ENCODE measurements around the gene DRP2. TPM values are rescaled to one million over a fixed set of nuclear protein-coding genes. Genes with fewer than 3 reads are reported as not detected.

DRP2 gene
- total RNA-seq, 1 donor from 2014 or later: 1.3 TPM

GRCh38 chrX:101210630-101211029 is 9.0 kb upstream of the DRP2 start:
- TF ChIP-seq, protein P1, sequence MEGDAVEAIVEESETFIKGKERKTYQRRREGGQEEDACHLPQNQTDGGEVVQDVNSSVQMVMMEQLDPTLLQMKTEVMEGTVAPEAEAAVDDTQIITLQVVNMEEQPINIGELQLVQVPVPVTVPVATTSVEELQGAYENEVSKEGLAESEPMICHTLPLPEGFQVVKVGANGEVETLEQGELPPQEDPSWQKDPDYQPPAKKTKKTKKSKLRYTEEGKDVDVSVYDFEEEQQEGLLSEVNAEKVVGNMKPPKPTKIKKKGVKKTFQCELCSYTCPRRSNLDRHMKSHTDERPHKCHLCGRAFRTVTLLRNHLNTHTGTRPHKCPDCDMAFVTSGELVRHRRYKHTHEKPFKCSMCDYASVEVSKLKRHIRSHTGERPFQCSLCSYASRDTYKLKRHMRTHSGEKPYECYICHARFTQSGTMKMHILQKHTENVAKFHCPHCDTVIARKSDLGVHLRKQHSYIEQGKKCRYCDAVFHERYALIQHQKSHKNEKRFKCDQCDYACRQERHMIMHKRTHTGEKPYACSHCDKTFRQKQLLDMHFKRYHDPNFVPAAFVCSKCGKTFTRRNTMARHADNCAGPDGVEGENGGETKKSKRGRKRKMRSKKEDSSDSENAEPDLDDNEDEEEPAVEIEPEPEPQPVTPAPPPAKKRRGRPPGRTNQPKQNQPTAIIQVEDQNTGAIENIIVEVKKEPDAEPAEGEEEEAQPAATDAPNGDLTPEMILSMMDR (conservative IDR thresholded peaks at IDR 0.05): no peak
- DNase-seq (ENCODE audit: extremely low spot score, unreplicated experiment): no peak
- Mint-ChIP-seq H3K27me3 (no peaks in the 10 kb centered on the region), H3K4me1 (ENCODE audit: unreplicated experiment) (peaks cover 5% of the 10 kb centered on the region), H3K9me3 (no peaks in the 10 kb centered on the region), H3K36me3 (no peaks in the 10 kb centered on the region), H3K4me3 (no peak overlapping the region), H3K27ac (no peak overlapping the region)

DNA sequence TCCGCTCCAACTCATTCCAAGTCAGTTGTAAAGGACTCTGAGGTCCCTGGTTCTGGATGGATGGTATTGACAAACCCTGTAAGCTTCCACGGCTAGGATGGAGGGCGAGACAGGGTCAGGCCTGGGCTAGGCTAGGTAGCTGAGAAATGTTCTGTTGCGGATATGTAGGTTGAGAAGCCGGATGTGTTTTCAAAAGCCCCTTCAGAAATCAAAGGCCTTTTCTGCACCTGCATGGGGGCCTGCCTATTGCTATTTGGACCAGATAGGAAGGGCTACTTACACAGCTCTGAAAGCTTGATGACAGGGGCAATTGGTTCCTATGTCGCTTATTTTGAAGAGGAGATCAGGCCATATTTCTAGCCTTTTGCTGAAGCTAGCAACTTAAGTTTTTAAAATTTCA is 1.9 kb upstream of the DRP2 start:
- TF ChIP-seq, protein P1 (conservative IDR thresholded peaks at IDR 0.05): no peak
- Mint-ChIP-seq H3K27me3 (no peaks in the 10 kb centered on the region), H3K9me3 (no peaks in the 10 kb centered on the region), H3K27ac (no peak overlapping the region), H3K4me3 (no peak overlapping the region), H3K36me3 (no peaks in the 10 kb centered on the region), H3K4me1 (ENCODE audit: unreplicated experiment) (peaks cover 4% of the 10 kb centered on the region)
- no peak for DNase-seq (ENCODE audit: extremely low spot score, unreplicated experiment)

DNA sequence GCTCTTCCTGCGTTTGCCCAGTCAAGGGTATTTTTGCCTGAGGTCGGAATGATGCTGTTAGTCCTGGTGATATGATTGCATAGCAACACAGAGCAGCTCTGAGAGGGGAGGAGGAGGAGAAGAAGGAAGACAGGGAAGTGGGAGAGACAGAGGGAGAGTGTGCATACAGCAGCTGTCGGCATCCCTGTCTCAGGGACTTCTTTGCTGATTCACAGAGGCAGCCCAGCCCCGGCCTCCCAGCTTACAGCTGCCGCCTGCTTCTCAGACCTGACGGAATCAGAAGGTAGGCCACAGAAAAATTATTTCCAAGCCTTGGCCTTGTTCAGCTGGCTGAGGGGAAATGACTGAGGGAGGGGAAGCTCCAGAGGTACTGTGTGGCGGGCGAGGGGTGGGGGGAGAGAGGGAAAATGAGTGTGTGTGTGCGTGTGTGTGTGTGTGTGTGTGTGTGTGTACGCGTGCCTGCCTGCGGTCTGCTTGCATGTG is 319 bp downstream of the DRP2 start:
- H3K4me1 Mint-ChIP-seq (ENCODE audit: unreplicated experiment): peaks cover 4% of the 10 kb centered on the region
- peak overlapping the region; percentile 68 for H3K4me3 Mint-ChIP-seq
- no peak for DNase-seq (ENCODE audit: extremely low spot score, unreplicated experiment)
- TF ChIP-seq, protein P1 (conservative IDR thresholded peaks at IDR 0.05): no peak
- no peaks in the 10 kb centered on the region for H3K9me3 Mint-ChIP-seq
- H3K36me3 Mint-ChIP-seq: no peaks in the 10 kb centered on the region
- no peak overlapping the region for H3K27ac Mint-ChIP-seq
- H3K27me3 Mint-ChIP-seq: no peaks in the 10 kb centered on the region

- no peak overlapping the region for H3K27ac Mint-ChIP-seq
- H3K4me3 Mint-ChIP-seq: no peak overlapping the region
- TF ChIP-seq, protein P1 (conservative IDR thresholded peaks at IDR 0.05): no peak
- H3K4me1 Mint-ChIP-seq (ENCODE audit: unreplicated experiment): peaks cover 4% of the 10 kb centered on the region
- no peak for DNase-seq (ENCODE audit: extremely low spot score, unreplicated experiment)
- no peaks in the 10 kb centered on the region for H3K36me3 Mint-ChIP-seq
- H3K9me3 Mint-ChIP-seq: no peaks in the 10 kb centered on the region
- no peaks in the 10 kb centered on the region for H3K27me3 Mint-ChIP-seq
Observed at GRCh38 chrX:101220662-101221260, 1.2 kb downstream of the DRP2 start.

GRCh38 chrX:101223226-101223625 is 3.6 kb downstream of the DRP2 start:
- Mint-ChIP-seq H3K36me3 (no peaks in the 10 kb centered on the region), H3K9me3 (no peaks in the 10 kb centered on the region), H3K4me3 (no peak overlapping the region)

More at GRCh38 chrX:101223226-101223625, 3.6 kb downstream of the DRP2 start:
- Mint-ChIP-seq H3K27ac (no peak overlapping the region), H3K4me1 (ENCODE audit: unreplicated experiment) (peaks cover 4% of the 10 kb centered on the region), H3K27me3 (no peaks in the 10 kb centered on the region)
- TF ChIP-seq, protein P1 (conservative IDR thresholded peaks at IDR 0.05): no peak
- DNase-seq (ENCODE audit: extremely low spot score, unreplicated experiment): no peak

All from type B pancreatic cell (in vitro differentiated cells).